Keratinocyte (primary cell): ENCODE measurements around the gene LRFN5. TPM values are rescaled to one million over a fixed set of nuclear protein-coding genes. Genes with fewer than 3 reads are reported as not detected.

Source experiments
- DNase-seq: peaks from one replicate; pipeline ENCODE4 v3.0.0-alpha.2; 2011; ENCODE audit warnings: low read depth, missing footprints, low spot score
- FAIRE-seq: peaks from 2 replicates; lab custom pipeline; 2011; peaks lifted over from hg19 to GRCh38; lab: Jason Lieb, UNC
- H2AFZ ChIP-seq: 2 replicates; pipeline ENCODE4 v1.6.0; 2012; ENCODE audit warnings: low read length, control low read depth, inconsistent platforms; ENCODE audit not compliant: control insufficient read depth
- H3K27ac ChIP-seq: 2 replicates; pipeline ENCODE4 v1.5.1; 2011; ENCODE audit warnings: low read length; ENCODE audit not compliant: control insufficient read depth, insufficient read depth
- H3K27me3 ChIP-seq: 3 replicates; pipeline ENCODE4 v1.6.0; 2011; ENCODE audit warnings: low read length; ENCODE audit not compliant: control insufficient read depth, insufficient read depth; ENCODE audit errors: extremely low read depth
- H3K36me3 ChIP-seq, 2 experiments: 2 replicates in 1 of 2; 3 replicates in 1 of 2; pipeline ENCODE4 v1.5.1; 2011; ENCODE audit warnings: low read length in 2 of 2, mild to moderate bottlenecking in 1 of 2; ENCODE audit not compliant: control insufficient read depth in 2 of 2, insufficient read depth in 2 of 2; ENCODE audit errors: extremely low read depth in 1 of 2
- H3K4me1 ChIP-seq: 3 replicates; pipeline ENCODE4 v1.5.1; 2011; ENCODE audit warnings: low read length; ENCODE audit not compliant: control insufficient read depth, insufficient read depth; ENCODE audit errors: extremely low read depth
- H3K4me2 ChIP-seq: 3 replicates; pipeline ENCODE4 v1.6.0; 2011; ENCODE audit warnings: low read depth, low read length; ENCODE audit not compliant: control insufficient read depth, insufficient read depth; ENCODE audit errors: extremely low read depth
- H3K4me3 ChIP-seq, 3 experiments: fragments of 200-600 bp in 1 of 3; sonication (generic) in 1 of 3; 2 replicates in 2 of 3; 3 replicates in 1 of 3; pipeline ENCODE4 v1.5.1; 2011 to 2016; ENCODE audit warnings: low read length in 3 of 3, mild to moderate bottlenecking in 3 of 3, control low read depth in 2 of 3, inconsistent platforms in 1 of 3, low read depth in 1 of 3, mixed read lengths in 1 of 3, mixed run types in 1 of 3, moderate library complexity in 1 of 3; ENCODE audit not compliant: control insufficient read depth in 2 of 3, insufficient read depth in 2 of 3; ENCODE audit errors: extremely low read depth in 1 of 3
- H3K79me2 ChIP-seq: 2 replicates; pipeline ENCODE4 v1.6.0; 2012; ENCODE audit warnings: low read length; ENCODE audit not compliant: control insufficient read depth, insufficient read depth
- H3K9ac ChIP-seq: 3 replicates; pipeline ENCODE4 v1.6.0; 2011; ENCODE audit warnings: low read length; ENCODE audit not compliant: control insufficient read depth, insufficient read depth; ENCODE audit errors: extremely low read depth
- H3K9me1 ChIP-seq: 3 replicates; pipeline ENCODE4 v1.6.0; 2011; ENCODE audit warnings: low read length; ENCODE audit not compliant: control insufficient read depth, insufficient read depth; ENCODE audit errors: extremely low read depth
- H3K9me3 ChIP-seq: 2 replicates; pipeline ENCODE4 v1.5.1; 2012; ENCODE audit warnings: low read depth, low read length; ENCODE audit not compliant: control insufficient read depth
- H4K20me1 ChIP-seq: 3 replicates; pipeline ENCODE4 v1.6.0; 2011; ENCODE audit warnings: low read length; ENCODE audit not compliant: control insufficient read depth, insufficient read depth; ENCODE audit errors: extremely low read depth
- CTCF ChIP-seq, 3 experiments: IDR thresholded peaks in 1 of 3; conservative IDR thresholded peaks in 1 of 3; optimal IDR thresholded peaks in 1 of 3; 2 replicates in 2 of 3; 3 replicates in 1 of 3; pipeline versions ENCODE3 to v1.5.1; 2011; ENCODE audit warnings: low read length in 3 of 3, mild to moderate bottlenecking in 3 of 3, moderate library complexity in 2 of 3, control low read depth in 1 of 3, inconsistent platforms in 1 of 3; ENCODE audit not compliant: insufficient read depth in 2 of 3; ENCODE audit errors: extremely low read depth in 1 of 3
- EZH2 ChIP-seq: IDR thresholded peaks from one replicate; pipeline ENCODE4 v1.6.1; 2012; ENCODE audit warnings: inconsistent platforms, mild to moderate bottlenecking, low read length, moderate library complexity
- dilution Hi-C: fragments of 300-500 bp; cut with MboI; formaldehyde crosslinking; loops from one replicate; pipeline ENCODE4 v1.7.0; 2020; ENCODE audit warnings: low sequenced_read_pairs; ENCODE audit not compliant: extremely low pct_ligation_motif_present
- polyA plus RNA-seq, 5 experiments: library from polyadenylated mRNA; depleted of rRNA in 3 of 5; stranded (reverse) in 3 of 5; stranded (forward) in 1 of 5; unstranded in 1 of 5; fragments of >200 nt; gene quantifications; 1 replicate in 1 of 5; 2 replicates in 3 of 5; 3 replicates in 1 of 5; pipeline versions ENCODE4 v1.2.1 to v1.2.3, GENCODE V29; 2011 to 2012; ENCODE audit warnings: missing spikeins in 2 of 5, low read depth in 1 of 5, low replicate concordance in 1 of 5

Gene LRFN5
- polyA plus RNA-seq, 1 donor (not counting 4 experiments of a cell fraction or from before 2014, with no cell fraction given), result not detected

GRCh38 chr14:41806366-41806975 lies 199.8 kb downstream of the LRFN5 start:
- H3K4me1 ChIP-seq, result no peaks in the 10 kb centered on the region
- no peak for FAIRE-seq
- no peaks in the 10 kb centered on the region for H3K36me3 ChIP-seq
- no peaks in the 10 kb centered on the region for H3K9me3 ChIP-seq
- H3K9ac ChIP-seq, result no peak overlapping the region
- H3K4me2 ChIP-seq, result no peak overlapping the region
- dilution Hi-C loops, result no loop called here
- H3K27ac ChIP-seq, result no peak overlapping the region
- H2AFZ ChIP-seq, result no peak overlapping the region
- TF ChIP-seq EZH2, result no peak
- TF ChIP-seq CTCF (optimal IDR thresholded peaks at IDR 0.05 in 1 of 3, IDR thresholded peaks at IDR 0.05 in 1 of 3, conservative IDR thresholded peaks at IDR 0.05 in 1 of 3; ENCODE audit: extremely low read depth in 1 of 3, insufficient read depth in 2 of 3, low read length in 3 of 3), result no peak
- no peaks in the 10 kb centered on the region for H4K20me1 ChIP-seq
- no peaks in the 10 kb centered on the region for H3K9me1 ChIP-seq
- no peaks in the 10 kb centered on the region for H3K27me3 ChIP-seq
- H3K4me3 ChIP-seq, result no peak overlapping the region
- no peaks in the 10 kb centered on the region for H3K79me2 ChIP-seq
- DNase-seq, result no peak

GRCh38 chr14:41810362-41810761 lies 203.7 kb downstream of the LRFN5 start:
- Histone ChIP-seq H3K27me3 (no peaks in the 10 kb centered on the region), H3K9me1 (no peaks in the 10 kb centered on the region), H3K4me2 (no peak overlapping the region), H4K20me1 (no peaks in the 10 kb centered on the region), H3K4me1 (no peaks in the 10 kb centered on the region), H3K79me2 (no peaks in the 10 kb centered on the region), H3K36me3 (no peaks in the 10 kb centered on the region), H3K9ac (no peak overlapping the region), H2AFZ (no peak overlapping the region), H3K9me3 (no peaks in the 10 kb centered on the region), H3K4me3 (no peak overlapping the region), H3K27ac (no peak overlapping the region)
- FAIRE-seq (no peak), DNase-seq (no peak)
- TF ChIP-seq CTCF (optimal IDR thresholded peaks at IDR 0.05 in 1 of 3, IDR thresholded peaks at IDR 0.05 in 1 of 3, conservative IDR thresholded peaks at IDR 0.05 in 1 of 3; ENCODE audit: extremely low read depth in 1 of 3, insufficient read depth in 2 of 3, low read length in 3 of 3) (no peak), EZH2 (no peak)
- dilution Hi-C loops, result no loop called here
